Stimulated activated CD4-positive, alpha-beta T cell treated with anti-CD3 and anti-CD28 coated beads, Interleukin-12 subunit alpha, Interleukin-12 subunit beta, amount 100 ng/mL, for 48 hours (primary cell): ENCODE results near the gene SPECC1.
"Not testable (repeated sequence)": the region's sequence is repeated elsewhere in the genome, so short reads cannot be mapped to it uniquely, and the experiment has no call there.

Experiments used
- DNase-seq, 3 donors: peaks; one replicate each; pipeline ENCODE4 v3.0.0-alpha.2; 2020; ENCODE audit warnings: low read depth in 2 of 3, low spot score in 1 of 3

Gene SPECC1

GRCh38 chr17:20227720-20228370 is 218.7 kb downstream of the SPECC1 start:
- not testable (repeated sequence) for DNase-seq

GRCh38 chr17:20228410-20228809 is 219.3 kb downstream of the SPECC1 start:
- DNase-seq = no peak

GRCh38 chr17:20228860-20229259 is 219.7 kb downstream of the SPECC1 start:
- no peak for DNase-seq

GRCh38 chr17:20230924-20231323 is 221.8 kb downstream of the SPECC1 start:
- no peak for DNase-seq

- DNase-seq = no peak
Observed at GRCh38 chr17:20232611-20233010, 223.5 kb downstream of the SPECC1 start.

- peak; percentile 35 to 70 (median 56) for DNase-seq
Observed at GRCh38 chr17:20234276-20234675, 225.1 kb downstream of the SPECC1 start.

GRCh38 chr17:20235747-20236146 is 226.6 kb downstream of the SPECC1 start:
- DNase-seq = no peak

GRCh38 chr17:20236578-20237227 is 227.5 kb downstream of the SPECC1 start:
- no peak for DNase-seq

GRCh38 chr17:20239776-20240175 is 230.6 kb downstream of the SPECC1 start:
- not testable (repeated sequence) for DNase-seq

GRCh38 chr17:20241855-20242254 is 232.7 kb downstream of the SPECC1 start:
- no peak for DNase-seq

- DNase-seq = no peak
Observed at GRCh38 chr17:20242271-20242670, 233.1 kb downstream of the SPECC1 start.

- no peak for DNase-seq
Observed at GRCh38 chr17:20243524-20243923, 234.4 kb downstream of the SPECC1 start.

GRCh38 chr17:20244671-20245070 is 235.5 kb downstream of the SPECC1 start:
- no peak for DNase-seq

GRCh38 chr17:20246692-20247091 is 237.5 kb downstream of the SPECC1 start:
- DNase-seq = no peak

GRCh38 chr17:20253323-20253722 is 244.2 kb downstream of the SPECC1 start:
- DNase-seq = no peak

GRCh38 chr17:20254541-20254940 is 245.4 kb downstream of the SPECC1 start:
- no peak for DNase-seq

GRCh38 chr17:20256144-20256543 is 247.0 kb downstream of the SPECC1 start:
- DNase-seq = no peak

GRCh38 chr17:20257008-20257407 is 247.8 kb downstream of the SPECC1 start:
- DNase-seq = no peak

- no peak for DNase-seq
Observed at GRCh38 chr17:20257798-20258197, 248.6 kb downstream of the SPECC1 start.

GRCh38 chr17:20259668-20260067 is 250.5 kb downstream of the SPECC1 start:
- no peak for DNase-seq

GRCh38 chr17:20260268-20260667 is 251.1 kb downstream of the SPECC1 start:
- no peak for DNase-seq

GRCh38 chr17:20262226-20263114 is 253.3 kb downstream of the SPECC1 start:
- DNase-seq = no peak
